ENCODE measurements around the gene NFKBIL1.

DNA sequence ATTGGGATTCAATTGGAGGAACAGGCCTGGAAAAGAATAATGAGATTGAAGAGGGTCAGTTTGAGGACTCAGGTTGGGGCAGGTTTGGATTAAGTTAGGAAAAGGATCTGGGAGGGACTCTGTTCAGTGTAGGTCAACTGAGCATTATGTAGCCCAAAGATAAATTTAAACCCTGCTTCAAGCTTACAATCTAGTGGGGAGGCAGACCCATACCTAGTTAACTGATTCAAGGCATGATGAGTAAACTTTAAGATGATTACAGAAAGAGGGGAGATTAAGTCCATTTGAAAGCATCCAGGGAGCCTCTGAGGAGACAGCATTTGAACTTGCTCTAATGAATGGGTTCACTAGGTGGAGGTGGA, 13.3 kb downstream of the NFKBIL1 start:
- TF ChIP-seq, protein P1, sequence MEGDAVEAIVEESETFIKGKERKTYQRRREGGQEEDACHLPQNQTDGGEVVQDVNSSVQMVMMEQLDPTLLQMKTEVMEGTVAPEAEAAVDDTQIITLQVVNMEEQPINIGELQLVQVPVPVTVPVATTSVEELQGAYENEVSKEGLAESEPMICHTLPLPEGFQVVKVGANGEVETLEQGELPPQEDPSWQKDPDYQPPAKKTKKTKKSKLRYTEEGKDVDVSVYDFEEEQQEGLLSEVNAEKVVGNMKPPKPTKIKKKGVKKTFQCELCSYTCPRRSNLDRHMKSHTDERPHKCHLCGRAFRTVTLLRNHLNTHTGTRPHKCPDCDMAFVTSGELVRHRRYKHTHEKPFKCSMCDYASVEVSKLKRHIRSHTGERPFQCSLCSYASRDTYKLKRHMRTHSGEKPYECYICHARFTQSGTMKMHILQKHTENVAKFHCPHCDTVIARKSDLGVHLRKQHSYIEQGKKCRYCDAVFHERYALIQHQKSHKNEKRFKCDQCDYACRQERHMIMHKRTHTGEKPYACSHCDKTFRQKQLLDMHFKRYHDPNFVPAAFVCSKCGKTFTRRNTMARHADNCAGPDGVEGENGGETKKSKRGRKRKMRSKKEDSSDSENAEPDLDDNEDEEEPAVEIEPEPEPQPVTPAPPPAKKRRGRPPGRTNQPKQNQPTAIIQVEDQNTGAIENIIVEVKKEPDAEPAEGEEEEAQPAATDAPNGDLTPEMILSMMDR (IDR thresholded peaks at IDR 0.05) = no peak
- no peak for TF ChIP-seq POLR2A (IDR thresholded peaks at IDR 0.05)

Data from adrenal gland (tissue), 5 donors.